PC-9 (cell line): ENCODE data around the gene GNE.

Source experiments
- CTCF ChIP-seq: fragments of 200-600 bp; sonication (generic); conservative IDR thresholded peaks from 2 replicates; pipeline ENCODE4 v1.6.1; 2017; ENCODE audit warnings: mixed run types, antibody characterized with exemption, mild to moderate bottlenecking, moderate library complexity
- EZH2 ChIP-seq: fragments of 200-600 bp; sonication (generic); IDR thresholded peaks from 2 replicates; pipeline ENCODE4 v1.8.0; 2017; ENCODE audit warnings: antibody characterized with exemption, low read depth

- TF ChIP-seq CTCF (no peak), EZH2 (no peak)
Observed at GRCh38 chr9:36217256-36217968, 40.8 kb downstream of the GNE start.
